Pancreas (tissue), 10 donors: ENCODE measurements around the gene IL20RA. TPM values are rescaled to one million over a fixed set of nuclear protein-coding genes. Genes with fewer than 3 reads are reported as not detected.
A peak's percentile ranks its signal among the peaks of the same experiment; 100 is the strongest.

ENCODE experiments used
- ATAC-seq, 4 donors: fragments of 200-7000 bp; cut with Tn5 transposase; one replicate each; pipeline versions ENCODE4 v1.8.0 to v1.9.1; 2020; ENCODE audit warnings: mild to moderate bottlenecking in 4 of 4, moderate library complexity in 4 of 4
- DNase-seq, 6 donors: peaks; one replicate each; pipeline ENCODE4 v3.0.0-alpha.2; 2020
- FAIRE-seq: peaks from 2 replicates; lab custom pipeline; 2012; peaks lifted over from hg19 to GRCh38; lab: Jason Lieb, UNC
- H3K27ac ChIP-seq, 4 donors: fragments of 200-600 bp; sonication (generic); 1 replicate in 3 of 4; 2 replicates in 1 of 4; pipeline versions ENCODE4 v1.5.0 to v1.8.0; 2020
- H3K27me3 ChIP-seq, 4 donors: fragments of 200-600 bp; one replicate each; pipeline ENCODE4 v1.8.0; 2021
- H3K36me3 ChIP-seq, 3 donors: fragments of 200-600 bp; sonication (generic) in 1 of 3; one replicate each; pipeline versions ENCODE4 v1.5.0 to v1.8.0; 2020 to 2021
- H3K4me1 ChIP-seq, 3 donors: fragments of 200-600 bp; one replicate each; pipeline ENCODE4 v1.8.0; 2021
- H3K4me3 ChIP-seq, 4 donors: fragments of 200-600 bp; sonication (generic) in 2 of 4; one replicate each; pipeline versions ENCODE4 v1.5.0 to v1.8.0; 2020 to 2021
- H3K9me3 ChIP-seq, 4 donors: fragments of 200-600 bp; one replicate each; pipeline ENCODE4 v1.8.0; 2021
- CTCF ChIP-seq, 4 donors: fragments of 200-600 bp; sonication (generic) in 3 of 4; IDR thresholded peaks; one replicate each; pipeline versions ENCODE4 v1.5.0 to v1.8.0; 2021; ENCODE audit warnings: antibody characterized with exemption in 4 of 4
- WGBS, 2 donors: extraction: QIAGEN DNeasy Blood & Tissue Kit; methylation state at CpG; one replicate each; pipeline ENCODE4 v1.1.7; 2013; 5-methylcytosine and 5-hydroxymethylcytosine counted together
- intact Hi-C, 3 donors: fragments of 100-400 bp; cut with DNase I; formaldehyde crosslinking; loops; one replicate each; pipeline versions ENCODE4 v1.11.1 to v1.14.2; 2022
- polyA plus RNA-seq, 2 donors: library from polyadenylated mRNA; stranded (reverse); fragments of 200-250 nt; gene quantifications; one replicate each; pipeline ENCODE4 v1.2.3, GENCODE V29; 2013
- total RNA-seq, 6 donors: library from RNA; stranded (reverse); fragmentation: NEBNext Ultra II Directional in 4 of 6; extraction: Animal tissue kit (Norgen Biotek cat#: 25700) in 4 of 6; gene quantifications; one replicate each; pipeline versions ENCODE4 v1.2.1 to v1.2.4, GENCODE V29; 2021 to 2023
- donor health status: healthy with polysubstance abuse.
- donor health status: DM: no; HTN: no; CAD: no; lungs with moderate emphysema.
- donor health status: DM: no; HTN: no; CAD: no.
- donor health status: control.
- donor health status: control.
- donor health status: Bipolar disorder and iron deficiency.
- donor health status: DM: yes; HTN: yes; CAD: no.
- donor health status: DM: no; HTN: no; CAD: no.
- donor health status: DM: no; HTN: no; CAD: no.
- donor health status: DM: yes; HTN: yes; CAD: no.

Gene IL20RA
- total and polyA plus RNA-seq, 8 donors, result 5.5 to 22.2 (median 9.0) TPM

DNA sequence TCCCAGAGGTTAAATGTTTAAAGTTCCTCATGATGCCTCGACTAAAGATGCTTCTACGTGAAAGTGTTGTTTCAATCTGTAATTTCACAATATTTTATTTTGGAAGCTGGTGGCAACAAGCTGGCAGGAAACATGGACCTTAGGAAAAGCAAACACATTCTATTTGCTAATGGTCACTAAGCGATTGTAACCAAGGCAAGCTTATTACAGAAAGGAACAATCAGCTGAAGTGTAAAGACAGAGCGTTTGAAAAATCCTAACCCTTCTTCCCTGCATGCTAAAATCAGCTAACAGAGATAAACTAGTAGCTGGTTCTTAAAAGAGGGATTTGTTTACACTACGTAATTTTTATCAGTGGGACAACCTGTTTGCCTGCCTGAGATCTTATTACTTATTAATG is 50.0 kb downstream of the IL20RA start:
- no peaks in the 10 kb centered on the region for H3K36me3 ChIP-seq
- no peak for FAIRE-seq

GRCh38 chr6:136992113-136992512 is 52.7 kb downstream of the IL20RA start:
- ATAC-seq, result no peak
- FAIRE-seq, result no peak
- no peak overlapping the region for H3K27ac ChIP-seq
- no peak for TF ChIP-seq CTCF (IDR thresholded peaks at IDR 0.05)
- H3K4me3 ChIP-seq, result no peak overlapping the region
- no peak for DNase-seq
- peaks cover 0 to 5% (median 0%) of the 10 kb centered on the region in 4 donors for H3K27me3 ChIP-seq
- H3K9me3 ChIP-seq, result no peaks in the 10 kb centered on the region
- WGBS, 2 donors, result 59 to 61% methylated on average over 3 of the region's 3 CpGs
- peaks cover 6 to 26% (median 7%) of the 10 kb centered on the region in 3 donors for H3K4me1 ChIP-seq
- intact Hi-C loops, result no loop called here
- H3K36me3 ChIP-seq, result no peaks in the 10 kb centered on the region

More for the DNA sequence above, 50.0 kb downstream of the IL20RA start:
- H3K27ac ChIP-seq, result peak overlapping the region; percentile 13 to 62 (median 38)
- no peak for DNase-seq
- peak; percentile 92 to 95 (median 94) for ATAC-seq
- H3K4me1 ChIP-seq, result peaks cover 6 to 23% (median 7%) of the 10 kb centered on the region in 3 donors
- H3K27me3 ChIP-seq, result peaks cover 0 to 5% (median 0%) of the 10 kb centered on the region in 4 donors
- H3K9me3 ChIP-seq, result no peaks in the 10 kb centered on the region
- TF ChIP-seq CTCF (IDR thresholded peaks at IDR 0.05), result no peak
- WGBS, 2 donors, result 9 to 15% methylated on average over 5 of the region's 5 CpGs
- no peak overlapping the region for H3K4me3 ChIP-seq
- intact Hi-C loops, result no loop called here

GRCh38 chr6:136991646-136992045 is 53.1 kb downstream of the IL20RA start:
- FAIRE-seq (no peak), DNase-seq (no peak), ATAC-seq (no peak)
- no peak for TF ChIP-seq CTCF (IDR thresholded peaks at IDR 0.05)
- H3K36me3 ChIP-seq, result no peaks in the 10 kb centered on the region
- intact Hi-C loops, result no loop called here
- H3K27ac ChIP-seq, result no peak overlapping the region
- H3K4me1 ChIP-seq, result peaks cover 6 to 26% (median 7%) of the 10 kb centered on the region in 3 donors
- peaks cover 0 to 5% (median 0%) of the 10 kb centered on the region in 4 donors for H3K27me3 ChIP-seq
- H3K9me3 ChIP-seq, result no peaks in the 10 kb centered on the region
- H3K4me3 ChIP-seq, result no peak overlapping the region

DNA sequence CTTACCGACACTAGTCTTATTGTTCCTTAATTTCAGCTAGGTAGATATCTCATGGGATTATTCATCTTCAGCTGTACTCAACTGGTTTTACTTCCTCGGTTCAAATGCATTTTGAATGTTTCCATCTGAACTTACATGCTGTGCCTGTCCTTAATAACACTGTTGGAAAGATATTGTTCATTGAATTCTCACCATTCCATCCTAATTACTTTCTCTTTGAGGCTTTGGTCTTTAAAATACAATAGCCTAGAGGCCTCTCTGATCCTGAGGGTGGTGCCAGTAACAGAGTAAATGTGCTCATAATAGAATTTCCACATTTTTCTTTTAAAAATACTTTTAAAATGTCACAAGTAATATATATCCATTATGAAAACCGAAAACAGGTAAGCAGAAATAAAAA is 54.0 kb downstream of the IL20RA start:
- Histone ChIP-seq H3K27ac (no peak overlapping the region), H3K4me3 (no peak overlapping the region), H3K36me3 (no peaks in the 10 kb centered on the region), H3K4me1 (peaks cover 6 to 25% (median 7%) of the 10 kb centered on the region in 3 donors), H3K9me3 (no peaks in the 10 kb centered on the region), H3K27me3 (peaks cover 0 to 5% (median 0%) of the 10 kb centered on the region in 4 donors)
- no peak for FAIRE-seq
- DNase-seq, result no peak
- intact Hi-C loops, result no loop called here
- WGBS, 2 donors, result 90 to 91% methylated on average over 3 of the region's 3 CpGs
- no peak for ATAC-seq
- no peak for TF ChIP-seq CTCF (IDR thresholded peaks at IDR 0.05)

- intact Hi-C loops, result no loop called here
- DNase-seq (no peak), ATAC-seq (no peak), FAIRE-seq (no peak)
- Histone ChIP-seq H3K27me3 (peaks cover 0 to 5% (median 0%) of the 10 kb centered on the region in 4 donors), H3K27ac (no peak overlapping the region), H3K4me3 (peak overlapping the region; percentile 5 to 52 (median 26)), H3K4me1 (peaks cover 3 to 19% (median 3%) of the 10 kb centered on the region in 3 donors), H3K9me3 (no peaks in the 10 kb centered on the region), H3K36me3 (no peaks in the 10 kb centered on the region)
- WGBS, 2 donors, result 42 to 49% methylated on average over 4 of the region's 4 CpGs
- no peak for TF ChIP-seq CTCF (IDR thresholded peaks at IDR 0.05)
These were observed 54.6 kb downstream of the IL20RA start for GRCh38 chr6:136990242-136990578.
